ENCODE measurements around the gene SH3D21. TPM values are rescaled to one million over a fixed set of nuclear protein-coding genes. Genes with fewer than 3 reads are reported as not detected.

The SH3D21 gene
- total and polyA plus RNA-seq, 2 donors (not counting 1 experiment from before 2014, with no cell fraction given), result 0.49 to 1.8 TPM

- Histone ChIP-seq H3K27me3 (replicated peaks in 1 of 4; ENCODE audit: control extremely low read depth in 1 of 4, control insufficient read depth in 3 of 4, insufficient read depth in 4 of 4, low read length in 3 of 4) (no peaks in the 10 kb centered on the region), H3K4me2 (replicated peaks; ENCODE audit: low read depth, low read length, poor library complexity, severe bottlenecking) (no peak overlapping the region), H3K9ac (ENCODE audit: low read length) (no peak overlapping the region), H2AFZ (ENCODE audit: insufficient read depth, low read depth, low read length, poor library complexity, severe bottlenecking) (no peak overlapping the region), H3K27ac (ENCODE audit: low read length in 2 of 2) (no peak overlapping the region), H3K4me3 (ENCODE audit: control extremely low read depth in 1 of 5, extremely low read depth in 1 of 5, insufficient read depth in 1 of 5, low read depth in 2 of 5, low read length in 4 of 5) (no peak overlapping the region), H3K4me1 (ENCODE audit: control insufficient read depth in 2 of 2, insufficient read depth in 2 of 2, low read length in 2 of 2) (peaks cover 0 to 15% of the 10 kb centered on the region in 2 donors), H3K79me2 (ENCODE audit: control insufficient read depth, insufficient read depth, low read length) (no peaks in the 10 kb centered on the region), H4K20me1 (ENCODE audit: control insufficient read depth, insufficient read depth, low read length, poor library complexity, severe bottlenecking) (peaks cover 26% of the 10 kb centered on the region), H3K36me3 (replicated peaks in 1 of 2; ENCODE audit: control extremely low read depth in 1 of 2, control insufficient read depth in 1 of 2, extremely low read depth in 1 of 2, insufficient read depth in 2 of 2, low read length in 1 of 2) (peaks cover 4 to 82% of the 10 kb centered on the region in 2 experiments), H3K9me3 (ENCODE audit: control extremely low read depth in 1 of 3, control insufficient read depth in 2 of 3, insufficient read depth in 1 of 3, low read length in 2 of 3) (no peaks in the 10 kb centered on the region)
- no peak for DNase-seq
- POLR2A ChIA-PET, result no interaction called here
- Mint-ChIP-seq H3K4me1 (peaks cover 23% of the 10 kb centered on the region), H3K27ac (peak overlapping the region; percentile 8), H3K9me3 (ENCODE audit: insufficient read depth) (no peaks in the 10 kb centered on the region), H3K4me3 (no peak overlapping the region), H3K27me3 (no peaks in the 10 kb centered on the region)
- CTCF ChIA-PET, result interaction anchor here (0.6 to 2.3 kb wide), 12 partner anchors 9 to 181 kb away, joined by 3 to 10 read pairs (median 4); partner anchors contain the start of genes THRAP3 and TRAPPC3
- ATAC-seq (ENCODE audit: low read depth), result no peak
- WGBS (ENCODE audit: insufficient coverage), result no CpG with 5 or more reads among the region's 1 CpG
- intact Hi-C loops (cut with micrococcal nuclease), result no loop called here
- TF ChIP-seq EZH2 (IDR thresholded peaks at IDR 0.05; ENCODE audit: borderline replicate concordance, insufficient read depth, low read depth, low read length, poor library complexity, severe bottlenecking) (no peak), CTCF (IDR thresholded peaks at IDR 0.05) (no peak)
Measured at GRCh38 chr1:36300526-36300925, 5.6 kb upstream of the SH3D21 start.

- H3K4me2 ChIP-seq (replicated peaks; ENCODE audit: low read depth, low read length, poor library complexity, severe bottlenecking), result no peak overlapping the region
- H2AFZ ChIP-seq (ENCODE audit: insufficient read depth, low read depth, low read length, poor library complexity, severe bottlenecking), result no peak overlapping the region
- CTCF ChIA-PET, result interaction anchor here (1.1 to 2.3 kb wide), 2 partner anchors 9 to 151 kb away, joined by 3 to 10 read pairs; partner anchors contain the start of gene TRAPPC3
- H3K27ac ChIP-seq (ENCODE audit: low read length in 2 of 2), result no peak overlapping the region
- no peaks in the 10 kb centered on the region for H3K27me3 Mint-ChIP-seq
- no peaks in the 10 kb centered on the region for H3K9me3 ChIP-seq (ENCODE audit: control extremely low read depth in 1 of 3, control insufficient read depth in 2 of 3, insufficient read depth in 1 of 3, low read length in 2 of 3)
- H3K9ac ChIP-seq (ENCODE audit: low read length), result no peak overlapping the region
- peaks cover 26% of the 10 kb centered on the region for H3K4me1 Mint-ChIP-seq
- peaks cover 4 to 77% of the 10 kb centered on the region in 2 experiments for H3K36me3 ChIP-seq (replicated peaks in 1 of 2; ENCODE audit: control extremely low read depth in 1 of 2, control insufficient read depth in 1 of 2, extremely low read depth in 1 of 2, insufficient read depth in 2 of 2, low read length in 1 of 2)
- no peaks in the 10 kb centered on the region for H3K79me2 ChIP-seq (ENCODE audit: control insufficient read depth, insufficient read depth, low read length)
- no peaks in the 10 kb centered on the region for H3K27me3 ChIP-seq (replicated peaks in 1 of 4; ENCODE audit: control extremely low read depth in 1 of 4, control insufficient read depth in 3 of 4, insufficient read depth in 4 of 4, low read length in 3 of 4)
- H3K9me3 Mint-ChIP-seq (ENCODE audit: insufficient read depth), result no peaks in the 10 kb centered on the region
- DNase-seq, result no peak
- H3K4me3 ChIP-seq (ENCODE audit: control extremely low read depth in 1 of 5, extremely low read depth in 1 of 5, insufficient read depth in 1 of 5, low read depth in 2 of 5, low read length in 4 of 5), result no peak overlapping the region
- intact Hi-C loops (cut with micrococcal nuclease), result no loop called here
- no peak for ATAC-seq (ENCODE audit: low read depth)
- H4K20me1 ChIP-seq (ENCODE audit: control insufficient read depth, insufficient read depth, low read length, poor library complexity, severe bottlenecking), result peaks cover 29% of the 10 kb centered on the region
- WGBS (ENCODE audit: insufficient coverage), result no CpG with 5 or more reads among the region's 1 CpG
- H3K27ac Mint-ChIP-seq, result no peak overlapping the region
- POLR2A ChIA-PET, result no interaction called here
- peaks cover 3 to 22% of the 10 kb centered on the region in 2 donors for H3K4me1 ChIP-seq (ENCODE audit: control insufficient read depth in 2 of 2, insufficient read depth in 2 of 2, low read length in 2 of 2)
- TF ChIP-seq EZH2 (IDR thresholded peaks at IDR 0.05; ENCODE audit: borderline replicate concordance, insufficient read depth, low read depth, low read length, poor library complexity, severe bottlenecking), result no peak
- no peak for TF ChIP-seq CTCF (IDR thresholded peaks at IDR 0.05)
- no peak overlapping the region for H3K4me3 Mint-ChIP-seq
Measured at GRCh38 chr1:36301220-36301619, 4.9 kb upstream of the SH3D21 start.

All from B cell (primary cell).